Gastrocnemius medialis (tissue), 4 donors: ENCODE data around the gene ABHD12B.

Experiments used
- CTCF ChIP-seq, 5 experiments: fragments of 450-650 bp in 3 of 5; fragments of 200-600 bp in 2 of 5; sonication (generic) in 2 of 5; IDR thresholded peaks in 4 of 5; conservative IDR thresholded peaks in 1 of 5; 1 replicate in 4 of 5; 2 replicates in 1 of 5; pipeline ENCODE4 v1.5.1; 2016 to 2019; ENCODE audit warnings: antibody characterized with exemption in 5 of 5, mild to moderate bottlenecking in 3 of 5, moderate library complexity in 3 of 5
- POLR2A ChIP-seq, 2 donors: fragments of 450-650 bp; IDR thresholded peaks; one replicate each; pipeline ENCODE4 v1.6.1; 2017; ENCODE audit warnings: antibody characterized with exemption in 2 of 2, mild to moderate bottlenecking in 2 of 2, moderate library complexity in 2 of 2

DNA sequence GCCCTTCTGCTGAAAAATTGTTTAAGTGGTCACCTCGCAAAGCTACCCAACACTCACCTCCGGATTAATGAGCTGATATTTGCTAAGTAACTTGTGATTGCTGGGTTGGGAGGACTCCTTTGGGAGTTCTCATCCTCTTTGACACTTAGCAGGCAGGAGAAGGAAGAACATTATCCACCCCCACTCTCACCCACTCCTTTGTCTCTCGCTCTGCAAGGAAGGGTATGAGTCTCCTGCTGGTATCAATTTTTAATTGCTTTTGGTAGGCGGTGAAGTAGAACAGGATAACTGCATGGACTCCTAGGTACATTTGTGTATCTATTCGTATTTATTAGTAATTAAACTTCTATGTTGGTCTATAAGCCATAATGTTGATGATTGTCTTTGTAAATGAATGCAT lies 6.9 kb upstream of the ABHD12B start:
- no peak for TF ChIP-seq POLR2A (IDR thresholded peaks at IDR 0.05)
- TF ChIP-seq CTCF (IDR thresholded peaks at IDR 0.05 in 4 of 5, conservative IDR thresholded peaks at IDR 0.05 in 1 of 5): no peak
